ENCODE measurements around the gene SPCS1. TPM values are rescaled to one million over a fixed set of nuclear protein-coding genes. Genes with fewer than 3 reads are reported as not detected.
"Not testable (repeated sequence)": the region's sequence is repeated elsewhere in the genome, so short reads cannot be mapped to it uniquely, and the experiment has no call there.

The SPCS1 gene
- total RNA-seq, 1 experiment from 2014 or later = 104 TPM

DNA sequence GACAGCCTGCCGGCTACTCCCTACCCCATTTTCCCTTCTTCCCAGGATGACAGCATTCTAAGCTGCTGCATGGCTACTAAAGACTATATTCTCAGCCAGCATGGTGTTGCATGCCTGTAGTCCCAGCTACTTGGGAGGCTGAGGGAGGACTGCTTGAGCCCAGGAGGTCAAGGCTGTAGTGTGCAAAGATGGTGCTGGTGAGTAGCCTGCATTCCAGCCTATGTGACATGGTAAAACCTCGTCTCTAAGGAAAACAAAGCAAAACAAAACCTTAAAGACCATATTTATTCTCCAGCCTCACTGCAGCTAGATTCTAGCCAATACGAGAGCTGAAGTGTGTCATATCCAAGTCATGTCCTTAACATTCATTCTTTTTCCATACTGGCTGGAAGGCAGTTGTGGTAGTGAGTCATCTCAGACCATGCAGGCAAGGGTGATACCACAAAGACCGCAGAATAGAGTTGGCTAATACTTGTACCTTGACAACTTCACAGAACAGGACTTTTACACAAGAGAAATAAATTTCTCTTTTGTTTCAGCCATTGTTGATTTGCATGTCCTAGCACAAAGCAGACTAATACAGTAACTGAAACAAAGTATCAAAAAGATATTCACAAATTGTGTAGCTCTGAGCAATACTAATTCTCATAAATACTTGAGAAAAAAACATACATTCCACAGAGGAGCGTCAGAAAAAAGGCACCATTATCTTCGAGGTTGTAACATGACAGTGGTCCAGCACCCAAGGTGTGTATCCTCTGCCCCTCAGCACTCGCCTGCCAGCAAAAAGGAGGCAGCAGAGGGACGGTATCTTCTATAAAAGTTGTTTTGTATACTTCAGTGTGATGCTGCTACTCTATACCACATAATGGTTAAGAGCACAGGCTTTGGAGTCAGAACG is 35.0 kb upstream of the SPCS1 start:
- Histone ChIP-seq H3K36me3 (ENCODE audit: low read depth) (peaks cover 15% of the 10 kb centered on the region), H3K4me3 (peak overlapping the region; percentile 26; the same call in 1 of the 2 replicates), H2AFZ (no peak overlapping the region), H3K27ac (peak overlapping the region; percentile 70), H3K79me2 (ENCODE audit: low read depth) (peaks cover 7% of the 10 kb centered on the region; the same call in 1 of the 2 replicates), H3K4me1 (replicated peaks; ENCODE audit: insufficient read depth) (peaks cover 31% of the 10 kb centered on the region), H4K20me1 (ENCODE audit: insufficient read depth) (no peaks in the 10 kb centered on the region), H3K27me3 (ENCODE audit: insufficient read depth, low read depth) (no peaks in the 10 kb centered on the region), H3F3A (ENCODE audit: insufficient read depth, low read depth) (peaks cover 23% of the 10 kb centered on the region), H3K9me2 (ENCODE audit: insufficient read depth) (no peaks in the 10 kb centered on the region; the same call in 1 of the 2 replicates), H3K9me3 (ENCODE audit: insufficient read depth, low read depth) (no peaks in the 10 kb centered on the region), H3K4me2 (peak overlapping the region; percentile 67)
- intact Hi-C loops (cut with micrococcal nuclease; ENCODE audit: unreplicated experiment) = loop anchor here (1.0 to 2.0 kb wide), 2 partner anchors 144 to 221 kb away; no protein-coding TSS in a partner anchor
- POLR2A ChIA-PET (ENCODE audit: unreplicated experiment) = interaction anchor here (0.5 to 1.3 kb wide), 6 partner anchors 15 to 673 kb away, joined by 3 to 17 read pairs (median 6); partner anchors contain the start of genes GNL3, PBRM1 and UQCC5
- no TSS peak for BruUV-seq (replicated peaks)
- CTCF ChIA-PET = interaction anchor here (0.6 to 0.9 kb wide), 3 partner anchors 217 to 259 kb away, joined by 3 to 4 read pairs (median 3); partner anchors contain the start of gene TNNC1
- no peak for TF ChIP-seq EZH2 (IDR thresholded peaks at IDR 0.05; ENCODE audit: low read depth)
- TF ChIP-seq, protein P1, sequence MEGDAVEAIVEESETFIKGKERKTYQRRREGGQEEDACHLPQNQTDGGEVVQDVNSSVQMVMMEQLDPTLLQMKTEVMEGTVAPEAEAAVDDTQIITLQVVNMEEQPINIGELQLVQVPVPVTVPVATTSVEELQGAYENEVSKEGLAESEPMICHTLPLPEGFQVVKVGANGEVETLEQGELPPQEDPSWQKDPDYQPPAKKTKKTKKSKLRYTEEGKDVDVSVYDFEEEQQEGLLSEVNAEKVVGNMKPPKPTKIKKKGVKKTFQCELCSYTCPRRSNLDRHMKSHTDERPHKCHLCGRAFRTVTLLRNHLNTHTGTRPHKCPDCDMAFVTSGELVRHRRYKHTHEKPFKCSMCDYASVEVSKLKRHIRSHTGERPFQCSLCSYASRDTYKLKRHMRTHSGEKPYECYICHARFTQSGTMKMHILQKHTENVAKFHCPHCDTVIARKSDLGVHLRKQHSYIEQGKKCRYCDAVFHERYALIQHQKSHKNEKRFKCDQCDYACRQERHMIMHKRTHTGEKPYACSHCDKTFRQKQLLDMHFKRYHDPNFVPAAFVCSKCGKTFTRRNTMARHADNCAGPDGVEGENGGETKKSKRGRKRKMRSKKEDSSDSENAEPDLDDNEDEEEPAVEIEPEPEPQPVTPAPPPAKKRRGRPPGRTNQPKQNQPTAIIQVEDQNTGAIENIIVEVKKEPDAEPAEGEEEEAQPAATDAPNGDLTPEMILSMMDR (conservative IDR thresholded peaks at IDR 0.05) = no peak
- DNase-seq = peak; percentile 77 to 98

DNA sequence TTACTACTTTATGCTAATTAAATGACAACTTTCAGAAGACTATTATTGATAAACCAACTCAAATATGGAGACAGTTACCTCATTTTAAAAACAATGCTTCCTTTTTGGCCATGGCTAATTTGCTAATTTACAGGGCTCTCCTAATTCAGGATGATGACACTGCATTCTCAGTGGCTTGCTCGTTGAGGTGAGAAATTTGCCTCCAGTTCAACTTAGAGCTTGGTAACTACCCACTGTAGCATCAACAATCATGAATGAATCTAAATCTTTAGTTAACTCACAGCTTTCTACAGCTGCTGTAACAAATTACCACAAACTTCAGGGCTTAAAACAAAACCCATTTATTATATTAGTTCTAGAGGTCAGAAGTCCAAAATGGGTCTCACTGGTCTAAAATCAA is 34.2 kb upstream of the SPCS1 start:
- Histone ChIP-seq H3K4me2 (peak overlapping the region; percentile 66), H3F3A (ENCODE audit: insufficient read depth, low read depth) (peaks cover 23% of the 10 kb centered on the region), H2AFZ (no peak overlapping the region), H3K4me3 (no peak overlapping the region), H3K9me2 (ENCODE audit: insufficient read depth) (no peaks in the 10 kb centered on the region; the same call in 1 of the 2 replicates), H3K27ac (peak overlapping the region; percentile 70), H4K20me1 (ENCODE audit: insufficient read depth) (no peaks in the 10 kb centered on the region), H3K79me2 (ENCODE audit: low read depth) (peaks cover 7% of the 10 kb centered on the region; the same call in 1 of the 2 replicates), H3K36me3 (ENCODE audit: low read depth) (peaks cover 15% of the 10 kb centered on the region), H3K4me1 (replicated peaks; ENCODE audit: insufficient read depth) (peaks cover 31% of the 10 kb centered on the region), H3K27me3 (ENCODE audit: insufficient read depth, low read depth) (no peaks in the 10 kb centered on the region), H3K9me3 (ENCODE audit: insufficient read depth, low read depth) (no peaks in the 10 kb centered on the region)
- no peak for DNase-seq
- BruUV-seq (replicated peaks) = no TSS peak
- ChIA-PET CTCF (no interaction called here), POLR2A (ENCODE audit: unreplicated experiment) (interaction anchor here (1.3 kb wide), 1 partner anchor 136 kb away, joined by 8 read pairs; the partner anchor contains the start of gene UQCC5)
- TF ChIP-seq EZH2 (IDR thresholded peaks at IDR 0.05; ENCODE audit: low read depth) = no peak
- TF ChIP-seq, protein P1 (conservative IDR thresholded peaks at IDR 0.05) = no peak
- intact Hi-C loops (cut with micrococcal nuclease; ENCODE audit: unreplicated experiment) = loop anchor here (2.0 kb wide), 1 partner anchor 145 kb away; no protein-coding TSS in a partner anchor

DNA sequence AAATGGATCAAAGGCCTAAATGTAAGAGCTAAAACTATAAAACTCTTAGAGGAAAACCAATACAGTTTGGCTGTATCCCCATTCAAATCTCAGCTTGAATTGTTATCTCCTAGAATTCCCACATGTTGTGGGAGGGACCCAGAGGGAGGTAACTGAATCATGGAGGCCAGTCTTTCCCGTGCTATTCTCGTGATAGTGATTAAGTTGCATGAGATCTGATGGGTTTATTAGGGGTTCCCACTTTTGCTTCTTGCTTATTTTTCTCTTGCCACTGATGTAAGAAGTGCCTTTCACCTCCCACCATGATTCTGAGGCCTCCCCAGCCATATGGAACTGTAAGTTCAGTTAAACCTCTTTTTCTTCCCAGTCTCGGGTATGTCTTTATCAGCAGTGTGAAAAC is 29.7 kb upstream of the SPCS1 start:
- peaks cover 11% of the 10 kb centered on the region for H3K4me1 ChIP-seq (replicated peaks; ENCODE audit: insufficient read depth)
- H3K79me2 ChIP-seq (ENCODE audit: low read depth); DNase-seq; CTCF ChIA-PET; POLR2A ChIA-PET (ENCODE audit: unreplicated experiment); H3K27me3 ChIP-seq (ENCODE audit: insufficient read depth, low read depth); BruUV-seq (replicated peaks); H3K4me2 ChIP-seq; H3K9me3 ChIP-seq (ENCODE audit: insufficient read depth, low read depth); H3F3A ChIP-seq (ENCODE audit: insufficient read depth, low read depth); H2AFZ ChIP-seq; intact Hi-C loops (cut with micrococcal nuclease; ENCODE audit: unreplicated experiment); H3K27ac ChIP-seq; H4K20me1 ChIP-seq (ENCODE audit: insufficient read depth); H3K9me2 ChIP-seq (ENCODE audit: insufficient read depth); H3K4me3 ChIP-seq: not testable (repeated sequence)
- peaks cover 21% of the 10 kb centered on the region; the same call in 1 of the 2 replicates for H3K36me3 ChIP-seq (ENCODE audit: low read depth)
